Mucosa of rectum (tissue), 2 donors: ENCODE measurements around the gene CHRNG.

Experiments
- H3K27ac ChIP-seq, 2 donors: one replicate each; pipeline ENCODE4 v1.7.0; 2013; ENCODE audit warnings: inconsistent platforms in 2 of 2, low read depth in 2 of 2, low read length in 2 of 2
- H3K27me3 ChIP-seq, 2 donors: one replicate each; pipeline ENCODE4 v1.7.0; 2013; ENCODE audit warnings: low read length in 2 of 2; ENCODE audit not compliant: control insufficient read depth in 2 of 2, insufficient read depth in 2 of 2
- H3K36me3 ChIP-seq, 2 donors: one replicate each; pipeline ENCODE4 v1.7.0; 2013; ENCODE audit warnings: low read length in 2 of 2; ENCODE audit not compliant: control insufficient read depth in 2 of 2, insufficient read depth in 2 of 2
- H3K4me1 ChIP-seq, 2 donors: one replicate each; pipeline ENCODE4 v1.7.0; 2013; ENCODE audit warnings: low read length in 2 of 2, mild to moderate bottlenecking in 1 of 2; ENCODE audit not compliant: control insufficient read depth in 2 of 2, insufficient read depth in 2 of 2
- H3K4me3 ChIP-seq, 2 donors: one replicate each; pipeline ENCODE4 v1.7.0; 2013; ENCODE audit warnings: low read length in 2 of 2
- H3K9ac ChIP-seq, 2 donors: one replicate each; pipeline ENCODE4 v1.7.0; 2013; ENCODE audit warnings: low read length in 2 of 2, low read depth in 1 of 2, mild to moderate bottlenecking in 1 of 2
- H3K9me3 ChIP-seq, 2 donors: one replicate each; pipeline ENCODE4 v1.7.0; 2013; ENCODE audit warnings: low read length in 2 of 2; ENCODE audit not compliant: control insufficient read depth in 2 of 2
- donor health status: healthy.
- donor health status: Normal muscosa, but diverticular disease.

The CHRNG gene

DNA sequence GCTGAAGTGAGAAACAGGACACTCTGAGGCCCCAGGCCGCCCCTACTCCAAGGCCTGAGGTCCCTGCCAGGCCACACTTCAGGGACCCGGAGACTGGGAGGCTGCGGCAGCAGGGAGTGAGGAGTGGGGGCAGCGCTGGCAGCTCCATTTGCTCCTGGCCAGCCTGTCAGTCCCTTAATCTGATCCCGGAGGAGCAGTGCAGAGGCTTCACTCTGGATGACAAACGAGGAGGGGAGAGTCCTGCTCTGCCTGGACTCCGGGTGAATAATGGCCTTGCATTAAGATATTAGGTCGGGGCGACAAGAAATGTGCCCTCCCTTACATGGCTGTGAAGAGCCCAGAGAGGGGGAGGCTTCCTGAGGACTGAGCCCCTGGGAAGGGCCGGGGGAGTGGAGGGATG, 33.6 kb upstream of the CHRNG start:
- Histone ChIP-seq H3K27me3 (peaks cover 21 to 26% of the 10 kb centered on the region in 2 donors), H3K9ac (no peak overlapping the region), H3K9me3 (no peaks in the 10 kb centered on the region), H3K4me1 (no peaks in the 10 kb centered on the region), H3K36me3 (no peaks in the 10 kb centered on the region), H3K27ac (no peak overlapping the region), H3K4me3 (no peak overlapping the region)

DNA sequence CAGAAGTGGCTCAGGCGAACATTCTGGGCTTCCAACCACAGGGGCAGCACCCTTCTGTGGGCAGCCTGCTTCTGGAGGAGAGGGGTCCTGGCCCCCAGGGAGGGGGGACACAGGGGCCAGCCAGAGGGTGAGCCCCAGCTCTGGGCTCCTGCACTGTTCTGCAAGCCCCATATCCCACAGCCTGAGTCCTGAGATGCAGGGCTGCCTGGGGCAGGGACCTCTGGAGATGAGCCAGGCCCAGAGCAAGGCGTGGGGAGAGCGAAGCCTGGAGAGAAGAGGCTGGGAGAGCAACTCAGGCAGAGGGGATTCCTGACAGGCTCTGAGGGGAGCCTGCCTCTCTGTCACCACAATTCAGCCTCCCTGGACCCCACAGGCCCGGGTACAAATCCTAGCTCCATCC, 32.8 kb upstream of the CHRNG start:
- Histone ChIP-seq H3K36me3 (no peaks in the 10 kb centered on the region), H3K9ac (no peak overlapping the region), H3K4me3 (no peak overlapping the region), H3K4me1 (no peaks in the 10 kb centered on the region), H3K27me3 (peaks cover 22 to 24% of the 10 kb centered on the region in 2 donors), H3K9me3 (no peaks in the 10 kb centered on the region), H3K27ac (no peak overlapping the region)

DNA sequence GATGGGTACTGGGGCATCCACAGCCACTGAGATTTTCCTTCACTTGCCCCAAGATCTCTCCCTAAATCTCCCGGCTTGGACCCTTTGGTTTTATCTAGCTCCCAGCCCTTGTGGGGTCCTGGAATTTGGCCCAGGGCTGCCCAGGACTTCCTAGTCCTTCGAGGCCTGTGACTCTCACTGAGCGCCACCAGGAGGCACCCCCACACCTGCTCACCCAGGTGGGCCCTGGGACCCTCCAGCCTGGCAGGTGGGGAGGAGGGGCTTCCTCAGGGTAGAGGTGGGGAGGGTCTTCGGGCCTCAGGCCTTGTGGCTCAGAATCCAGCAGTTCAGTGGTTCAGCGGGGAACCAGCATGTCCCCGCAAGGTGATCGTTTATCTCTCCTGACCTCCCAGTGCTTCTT, 31.2 kb upstream of the CHRNG start:
- Histone ChIP-seq H3K4me3 (no peak overlapping the region), H3K4me1 (no peaks in the 10 kb centered on the region), H3K36me3 (no peaks in the 10 kb centered on the region), H3K27ac (no peak overlapping the region), H3K9ac (no peak overlapping the region), H3K27me3 (peaks cover 20 to 24% of the 10 kb centered on the region in 2 donors), H3K9me3 (no peaks in the 10 kb centered on the region)

- H3K9ac ChIP-seq, result no peak overlapping the region
- peaks cover 3 to 10% of the 10 kb centered on the region in 2 donors for H3K27me3 ChIP-seq
- H3K4me3 ChIP-seq, result no peak overlapping the region
- no peaks in the 10 kb centered on the region for H3K4me1 ChIP-seq
- H3K36me3 ChIP-seq, result no peaks in the 10 kb centered on the region
- H3K9me3 ChIP-seq, result no peaks in the 10 kb centered on the region
- H3K27ac ChIP-seq, result no peak overlapping the region
Observed at GRCh38 chr2:232511336-232511890, 28.1 kb upstream of the CHRNG start.

GRCh38 chr2:232512602-232513001, 26.9 kb upstream of the CHRNG start:
- Histone ChIP-seq H3K27me3 (peaks cover 0 to 6% of the 10 kb centered on the region in 2 donors), H3K4me1 (no peaks in the 10 kb centered on the region), H3K36me3 (no peaks in the 10 kb centered on the region), H3K4me3 (no peak overlapping the region), H3K9me3 (no peaks in the 10 kb centered on the region), H3K9ac (no peak overlapping the region), H3K27ac (no peak overlapping the region)

DNA sequence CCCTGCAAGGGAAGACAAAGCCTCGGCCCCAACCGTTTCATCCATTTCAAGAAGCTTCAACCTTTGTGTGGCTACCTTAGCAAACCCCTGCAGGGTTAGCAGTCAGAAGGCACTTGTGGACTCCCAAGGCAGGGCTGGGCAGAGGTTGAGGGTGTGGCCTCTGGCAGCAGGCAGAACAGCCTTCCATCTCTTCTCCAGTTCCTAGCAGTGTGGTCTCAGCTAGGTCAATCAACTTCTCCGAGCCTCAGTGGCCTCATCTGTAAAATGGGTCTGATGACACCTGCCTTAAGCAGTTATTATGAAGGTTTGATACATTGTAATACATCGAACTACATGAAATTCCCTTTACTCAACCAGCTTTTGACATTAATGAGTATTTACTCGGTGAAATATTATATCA, 26.1 kb upstream of the CHRNG start:
- Histone ChIP-seq H3K4me1 (no peaks in the 10 kb centered on the region), H3K9me3 (no peaks in the 10 kb centered on the region), H3K4me3 (no peak overlapping the region), H3K9ac (no peak overlapping the region), H3K27me3 (peaks cover 0 to 5% of the 10 kb centered on the region in 2 donors), H3K36me3 (no peaks in the 10 kb centered on the region), H3K27ac (no peak overlapping the region)

DNA sequence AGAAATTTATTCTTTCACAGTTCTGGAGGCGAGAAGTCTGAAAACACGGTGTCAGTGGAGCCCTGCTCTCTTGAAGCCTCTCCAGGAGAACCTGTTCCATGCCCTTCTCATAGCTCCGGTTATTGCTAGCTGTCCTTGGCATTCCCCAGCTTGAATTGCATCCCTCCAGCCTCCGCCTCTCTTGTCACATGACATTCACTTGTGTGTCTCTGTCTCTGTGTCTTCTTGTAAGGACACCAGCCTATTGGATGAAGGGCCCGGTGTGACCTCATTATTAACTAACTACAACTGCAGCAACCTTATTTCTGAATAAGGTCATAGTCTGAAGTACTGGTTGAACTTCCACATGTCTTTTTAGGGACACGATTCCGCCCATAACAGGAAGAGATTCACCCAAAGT, 23.9 kb upstream of the CHRNG start:
- no peaks in the 10 kb centered on the region for H3K36me3 ChIP-seq
- no peak overlapping the region for H3K9ac ChIP-seq
- H3K4me1 ChIP-seq, result no peaks in the 10 kb centered on the region
- peaks cover 3 to 5% of the 10 kb centered on the region in 2 donors for H3K27me3 ChIP-seq
- no peaks in the 10 kb centered on the region for H3K9me3 ChIP-seq
- H3K27ac ChIP-seq, result no peak overlapping the region
- no peak overlapping the region for H3K4me3 ChIP-seq

- Histone ChIP-seq H3K36me3 (no peaks in the 10 kb centered on the region), H3K9me3 (no peaks in the 10 kb centered on the region), H3K9ac (no peak overlapping the region), H3K4me3 (no peak overlapping the region), H3K27ac (no peak overlapping the region), H3K27me3 (peaks cover 3 to 7% of the 10 kb centered on the region in 2 donors), H3K4me1 (no peaks in the 10 kb centered on the region)
Observed at GRCh38 chr2:232516551-232516950, 22.9 kb upstream of the CHRNG start.

GRCh38 chr2:232518844-232519243, 20.6 kb upstream of the CHRNG start:
- no peak overlapping the region for H3K4me3 ChIP-seq
- no peak overlapping the region for H3K27ac ChIP-seq
- peaks cover 12 to 13% of the 10 kb centered on the region in 2 donors for H3K27me3 ChIP-seq
- no peaks in the 10 kb centered on the region for H3K36me3 ChIP-seq
- H3K9ac ChIP-seq, result no peak overlapping the region
- H3K4me1 ChIP-seq, result no peaks in the 10 kb centered on the region
- no peaks in the 10 kb centered on the region for H3K9me3 ChIP-seq

- peaks cover 20% of the 10 kb centered on the region in 2 donors for H3K27me3 ChIP-seq
- H3K27ac ChIP-seq, result no peak within 1 kb of the TSS
Observed at GRCh38 chr2:232519581-232520438, 19.7 kb upstream of the CHRNG start, which contains the start of gene PRSS56. Gene PRSS56, plus strand, starts transcription at chr2:232520388. Its CDS starts 211 bp downstream, at chr2:232520599.

More at GRCh38 chr2:232519581-232520438, 19.7 kb upstream of the CHRNG start, which contains the start of gene PRSS56:
- H3K9me3 ChIP-seq, result no peaks in the 10 kb centered on the region
- no peak within 1 kb of the TSS for H3K9ac ChIP-seq
- H3K36me3 ChIP-seq, result no peaks in the 10 kb centered on the region
- H3K4me3 ChIP-seq, result no peak within 1 kb of the TSS
- no peaks in the 10 kb centered on the region for H3K4me1 ChIP-seq
